ENCODE results near the gene MAP4K5.

GRCh38 chr14:50421499-50421898 is 110.9 kb downstream of the MAP4K5 start:
- TF ChIP-seq ZBTB33 (IDR thresholded peaks at IDR 0.05) (no peak), ATF3 (IDR thresholded peaks at IDR 0.05) (no peak), CTCF (IDR thresholded peaks at IDR 0.05; ENCODE audit: low read depth, low read length, missing input control) (no peak), MAX (IDR thresholded peaks at IDR 0.05) (no peak), FOXA1 (IDR thresholded peaks at IDR 0.05) (no peak), HNF4A (conservative IDR thresholded peaks at IDR 0.05) (no peak), JUND (IDR thresholded peaks at IDR 0.05) (no peak), TAF1 (conservative IDR thresholded peaks at IDR 0.05) (no peak), GABPA (IDR thresholded peaks at IDR 0.05 in 1 of 2, conservative IDR thresholded peaks at IDR 0.05 in 1 of 2) (no peak)

All from liver (tissue), 3 donors.